ENCODE data around the gene KCNB1. TPM values are rescaled to one million over a fixed set of nuclear protein-coding genes. Genes with fewer than 3 reads are reported as not detected.

Gene KCNB1
- total RNA-seq, 1 experiment from 2014 or later: 0.68 TPM

DNA sequence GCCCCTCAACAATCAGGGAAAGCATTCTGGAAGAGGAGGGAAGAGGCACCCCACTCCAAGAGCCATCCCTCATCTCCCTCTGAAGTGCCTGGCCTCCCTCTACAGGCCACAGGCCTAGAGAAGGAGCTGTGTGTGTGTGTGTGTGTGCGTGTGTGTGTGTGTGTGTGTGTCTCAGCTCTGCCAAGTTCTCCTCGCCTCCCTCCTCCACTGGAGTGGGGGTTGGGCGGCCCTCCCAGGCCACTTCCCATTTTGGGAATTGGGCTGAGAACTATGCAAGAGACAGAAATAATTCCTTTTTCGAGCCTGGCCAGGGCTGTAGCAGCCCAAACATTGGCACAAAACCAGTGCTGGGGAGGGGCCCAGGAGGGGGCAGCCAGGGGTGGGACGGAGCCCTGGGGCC, 35.7 kb downstream of the KCNB1 start:
- Histone ChIP-seq H3K4me1 (ENCODE audit: insufficient read depth, low read length) (peaks cover 6% of the 10 kb centered on the region; the same call in 1 of the 2 replicates), H2BK12ac (ENCODE audit: insufficient read length, low read depth, low read length) (no peak overlapping the region), H3K79me2 (ENCODE audit: insufficient read depth, low read length) (no peaks in the 10 kb centered on the region), H3K18ac (ENCODE audit: insufficient read length, low read depth, low read length) (no peak overlapping the region), H3K14ac (ENCODE audit: insufficient read depth, low read length) (no peak overlapping the region), H2BK20ac (ENCODE audit: low read depth, low read length, poor library complexity, severe bottlenecking) (no peak overlapping the region), H4K5ac (ENCODE audit: insufficient read length, low read depth, low read length) (no peak overlapping the region), H2BK15ac (ENCODE audit: low read depth, low read length) (no peak overlapping the region), H2AFZ (ENCODE audit: low read length) (no peak overlapping the region), H4K91ac (ENCODE audit: insufficient read length, low read depth, low read length) (no peak overlapping the region), H3K79me1 (ENCODE audit: insufficient read depth, low read depth, low read length, poor library complexity, severe bottlenecking) (no peaks in the 10 kb centered on the region), H4K20me1 (ENCODE audit: control insufficient read depth, insufficient read depth, insufficient read length) (no peaks in the 10 kb centered on the region), H3K27me3 (ENCODE audit: insufficient read depth, low read length) (no peaks in the 10 kb centered on the region), H3T11ph (ENCODE audit: low read length) (no peak overlapping the region), H3K56ac (ENCODE audit: insufficient read length, low read depth, low read length) (no peak overlapping the region), H3K4ac (ENCODE audit: low read depth, low read length) (no peak overlapping the region), H3K4me2 (ENCODE audit: insufficient read depth, insufficient read length, low read length) (no peak overlapping the region), H4K8ac (replicated peaks; ENCODE audit: insufficient read length, low read depth, low read length) (no peak overlapping the region), H3K27ac (ENCODE audit: insufficient read length, low read depth, low read length) (no peak overlapping the region), H3K23ac (ENCODE audit: insufficient read length, low read depth, low read length) (no peak overlapping the region), H3K9ac (ENCODE audit: extremely low read depth, insufficient read length, low read length) (no peak overlapping the region), H3K23me2 (ENCODE audit: insufficient read length, low read depth, low read length, poor library complexity, severe bottlenecking) (no peaks in the 10 kb centered on the region), H2AK5ac (ENCODE audit: insufficient read length, low read length) (no peak overlapping the region), H2BK5ac (ENCODE audit: insufficient read length, low read length) (no peak overlapping the region), H3K9me3 (ENCODE audit: control insufficient read depth, low read depth, low read length) (no peaks in the 10 kb centered on the region), H2BK120ac (ENCODE audit: low read depth, low read length, poor library complexity, severe bottlenecking) (no peak overlapping the region)
- no peak overlapping the region; a peak in 2 of 7 replicates for H3K27ac Mint-ChIP-seq
- H3K4me1 Mint-ChIP-seq: peaks cover 39 to 57% of the 10 kb centered on the region in 2 experiments
- H3K36me3 Mint-ChIP-seq (ENCODE audit: insufficient read depth in 1 of 3, low read depth in 3 of 3): 0 out of 7 replicates have a peak, but pooled peaks cover 0 to 5% (median 0%) of the 10 kb centered on the region in 3 experiments
- H3K4me3 Mint-ChIP-seq: no peak overlapping the region; a peak in 1 of 5 replicates
- TF ChIP-seq, protein P1, sequence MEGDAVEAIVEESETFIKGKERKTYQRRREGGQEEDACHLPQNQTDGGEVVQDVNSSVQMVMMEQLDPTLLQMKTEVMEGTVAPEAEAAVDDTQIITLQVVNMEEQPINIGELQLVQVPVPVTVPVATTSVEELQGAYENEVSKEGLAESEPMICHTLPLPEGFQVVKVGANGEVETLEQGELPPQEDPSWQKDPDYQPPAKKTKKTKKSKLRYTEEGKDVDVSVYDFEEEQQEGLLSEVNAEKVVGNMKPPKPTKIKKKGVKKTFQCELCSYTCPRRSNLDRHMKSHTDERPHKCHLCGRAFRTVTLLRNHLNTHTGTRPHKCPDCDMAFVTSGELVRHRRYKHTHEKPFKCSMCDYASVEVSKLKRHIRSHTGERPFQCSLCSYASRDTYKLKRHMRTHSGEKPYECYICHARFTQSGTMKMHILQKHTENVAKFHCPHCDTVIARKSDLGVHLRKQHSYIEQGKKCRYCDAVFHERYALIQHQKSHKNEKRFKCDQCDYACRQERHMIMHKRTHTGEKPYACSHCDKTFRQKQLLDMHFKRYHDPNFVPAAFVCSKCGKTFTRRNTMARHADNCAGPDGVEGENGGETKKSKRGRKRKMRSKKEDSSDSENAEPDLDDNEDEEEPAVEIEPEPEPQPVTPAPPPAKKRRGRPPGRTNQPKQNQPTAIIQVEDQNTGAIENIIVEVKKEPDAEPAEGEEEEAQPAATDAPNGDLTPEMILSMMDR (conservative IDR thresholded peaks at IDR 0.05): no peak
- DNase-seq: peak; percentile 71
- H3K9me3 Mint-ChIP-seq: no peaks in the 10 kb centered on the region
- no CpG with 5 or more reads among the region's 5 CpGs for WGBS (ENCODE audit: extremely low coverage, insufficient read length, low lambda C conversion rate)
- H3K27me3 Mint-ChIP-seq (ENCODE audit: low read depth): no peaks in the 10 kb centered on the region; the same call in 1 of the 2 replicates

All from H9 (cell line).